Measurements from ENCODE around the gene NME5. TPM values are rescaled to one million over a fixed set of nuclear protein-coding genes. Genes with fewer than 3 reads are reported as not detected.

The NME5 gene
- total and polyA plus RNA-seq, 7 donors, result 0.31 to 1.2 (median 0.86) TPM

- H3K27ac ChIP-seq, result no peak overlapping the region
- WGBS, 3 donors, result 58 to 63% (median 59%) methylated on average over 7 of the region's 7 CpGs
- no peaks in the 10 kb centered on the region for H3K4me1 ChIP-seq
- peaks cover 0 to under 1% (median 0%) of the 10 kb centered on the region in 3 donors for H3K27me3 ChIP-seq (ENCODE audit: insufficient read depth in 3 of 3, low read length in 2 of 3)
- TF ChIP-seq, protein P1, sequence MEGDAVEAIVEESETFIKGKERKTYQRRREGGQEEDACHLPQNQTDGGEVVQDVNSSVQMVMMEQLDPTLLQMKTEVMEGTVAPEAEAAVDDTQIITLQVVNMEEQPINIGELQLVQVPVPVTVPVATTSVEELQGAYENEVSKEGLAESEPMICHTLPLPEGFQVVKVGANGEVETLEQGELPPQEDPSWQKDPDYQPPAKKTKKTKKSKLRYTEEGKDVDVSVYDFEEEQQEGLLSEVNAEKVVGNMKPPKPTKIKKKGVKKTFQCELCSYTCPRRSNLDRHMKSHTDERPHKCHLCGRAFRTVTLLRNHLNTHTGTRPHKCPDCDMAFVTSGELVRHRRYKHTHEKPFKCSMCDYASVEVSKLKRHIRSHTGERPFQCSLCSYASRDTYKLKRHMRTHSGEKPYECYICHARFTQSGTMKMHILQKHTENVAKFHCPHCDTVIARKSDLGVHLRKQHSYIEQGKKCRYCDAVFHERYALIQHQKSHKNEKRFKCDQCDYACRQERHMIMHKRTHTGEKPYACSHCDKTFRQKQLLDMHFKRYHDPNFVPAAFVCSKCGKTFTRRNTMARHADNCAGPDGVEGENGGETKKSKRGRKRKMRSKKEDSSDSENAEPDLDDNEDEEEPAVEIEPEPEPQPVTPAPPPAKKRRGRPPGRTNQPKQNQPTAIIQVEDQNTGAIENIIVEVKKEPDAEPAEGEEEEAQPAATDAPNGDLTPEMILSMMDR (IDR thresholded peaks at IDR 0.05), result no peak
- DNase-seq (no peak), ATAC-seq (no peak)
- H3K4me3 ChIP-seq, result no peak overlapping the region
- no peaks in the 10 kb centered on the region for H3K36me3 ChIP-seq (ENCODE audit: insufficient read depth in 1 of 2, low read depth in 1 of 2)
- no peaks in the 10 kb centered on the region for H3K9me3 ChIP-seq
- intact Hi-C loops (cut with DNase I), result no loop called here
Measured at GRCh38 chr5:138102454-138103318, 36.5 kb downstream of the NME5 start.

- Histone ChIP-seq H3K36me3 (ENCODE audit: insufficient read depth in 1 of 2, low read depth in 1 of 2) (no peaks in the 10 kb centered on the region), H3K4me3 (no peak overlapping the region), H3K27me3 (ENCODE audit: insufficient read depth in 3 of 3, low read length in 2 of 3) (peaks cover 0 to 6% (median 0%) of the 10 kb centered on the region in 3 donors), H3K27ac (no peak overlapping the region), H3K4me1 (no peaks in the 10 kb centered on the region), H3K9me3 (no peaks in the 10 kb centered on the region)
- WGBS, 3 donors, result 90 to 92% (median 92%) methylated on average over 11 of the region's 11 CpGs
- no peak for ATAC-seq
- TF ChIP-seq, protein P1 (IDR thresholded peaks at IDR 0.05), result no peak
- DNase-seq, result no peak
- intact Hi-C loops (cut with DNase I), result no loop called here
Measured at GRCh38 chr5:138096997-138097828, 42.0 kb downstream of the NME5 start.

- no peak overlapping the region for H3K4me3 ChIP-seq
- H3K27me3 ChIP-seq (ENCODE audit: insufficient read depth in 3 of 3, low read length in 2 of 3), result peaks cover 0 to 6% (median 0%) of the 10 kb centered on the region in 3 donors
- H3K27ac ChIP-seq, result no peak overlapping the region
- no peaks in the 10 kb centered on the region for H3K9me3 ChIP-seq
- no peaks in the 10 kb centered on the region for H3K4me1 ChIP-seq
- DNase-seq (no peak), ATAC-seq (no peak)
- intact Hi-C loops (cut with DNase I), result no loop called here
- no peaks in the 10 kb centered on the region for H3K36me3 ChIP-seq (ENCODE audit: insufficient read depth in 1 of 2, low read depth in 1 of 2)
- WGBS, 3 donors, result 81 to 85% (median 82%) methylated on average over 2 of the region's 2 CpGs
- TF ChIP-seq, protein P1 (IDR thresholded peaks at IDR 0.05), result no peak
Measured at GRCh38 chr5:138096363-138096762, 42.9 kb downstream of the NME5 start.

GRCh38 chr5:138095100-138095907 lies 43.9 kb downstream of the NME5 start:
- no peak overlapping the region for H3K4me3 ChIP-seq
- DNase-seq, result no peak
- no peaks in the 10 kb centered on the region for H3K4me1 ChIP-seq
- H3K27me3 ChIP-seq (ENCODE audit: insufficient read depth in 3 of 3, low read length in 2 of 3), result peaks cover 0 to 6% (median 0%) of the 10 kb centered on the region in 3 donors
- TF ChIP-seq, protein P1 (IDR thresholded peaks at IDR 0.05), result no peak
- H3K27ac ChIP-seq, result no peak overlapping the region
- intact Hi-C loops (cut with DNase I), result no loop called here
- no peaks in the 10 kb centered on the region for H3K36me3 ChIP-seq (ENCODE audit: insufficient read depth in 1 of 2, low read depth in 1 of 2)
- ATAC-seq, result no peak
- no peaks in the 10 kb centered on the region for H3K9me3 ChIP-seq
- 33 to 37% (median 35%) methylated on average over 4 of the region's 4 CpGs for WGBS, 3 donors
